Skin epidermis (tissue), 12 donors: ENCODE data around the gene SLC16A2.
"Not testable (repeated sequence)": the region's sequence is repeated elsewhere in the genome, so short reads cannot be mapped to it uniquely, and the experiment has no call there.

Experiments used
- H3K27ac ChIP-seq, 21 experiments: fragments of 200-600 bp; sonication (generic) in 11 of 21; one replicate each; pipeline ENCODE4 v1.5.0; 2020; ENCODE audit warnings: mild to moderate bottlenecking in 3 of 21, inconsistent platforms in 2 of 21, moderate library complexity in 2 of 21
- H3K4me3 ChIP-seq, 7 experiments: fragments of 200-600 bp; sonication (generic) in 2 of 7; one replicate each; pipeline ENCODE4 v1.5.0; 2020; ENCODE audit warnings: inconsistent platforms in 2 of 7, mild to moderate bottlenecking in 2 of 7, moderate library complexity in 1 of 7

SLC16A2 gene

GRCh38 chrX:74437530-74437929 is 16.2 kb downstream of the SLC16A2 start:
- no peak overlapping the region for H3K4me3 ChIP-seq

DNA sequence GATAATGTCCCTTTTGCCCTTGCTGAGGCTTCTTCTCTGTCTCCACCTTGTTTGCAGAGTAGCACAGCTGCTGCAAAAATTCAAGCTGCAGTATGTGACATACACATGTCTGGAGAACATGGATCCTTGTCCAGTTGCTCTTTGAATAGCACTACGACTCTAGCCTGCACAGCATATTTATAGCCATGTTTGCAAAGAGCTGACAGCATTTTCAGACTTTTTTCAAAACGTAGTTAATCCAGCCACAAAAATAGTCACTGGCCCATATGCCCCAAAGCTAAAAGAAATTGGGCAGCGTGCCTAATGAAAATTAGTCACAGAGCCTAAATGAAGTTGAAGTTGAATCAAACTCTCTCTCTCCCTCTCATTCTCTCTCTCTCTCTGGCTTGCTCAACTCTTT is 17.5 kb downstream of the SLC16A2 start:
- H3K4me3 ChIP-seq: no peak overlapping the region

More at GRCh38 chrX:74437530-74437929, 16.2 kb downstream of the SLC16A2 start:
- no peak overlapping the region for H3K27ac ChIP-seq

DNA sequence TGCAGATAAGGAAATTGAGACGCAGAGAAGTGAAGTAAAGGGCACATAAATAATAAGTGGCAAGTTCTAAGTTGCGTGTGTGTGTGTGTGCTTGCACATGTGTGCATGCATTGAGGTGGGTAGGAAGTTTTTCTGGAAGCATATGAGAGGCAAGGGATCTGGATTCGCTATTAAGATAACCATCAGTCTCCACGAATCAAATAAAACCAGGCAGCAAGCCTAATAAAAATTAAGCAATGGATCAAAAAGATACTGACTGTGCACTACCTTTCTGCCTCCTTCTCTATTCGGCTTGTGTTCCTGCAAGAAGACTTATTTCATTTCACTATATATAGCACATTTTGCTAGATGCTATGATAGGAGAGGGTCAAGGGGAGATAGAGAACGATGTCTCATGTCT is 23.8 kb downstream of the SLC16A2 start:
- no peak overlapping the region for H3K27ac ChIP-seq

More for the DNA sequence above, 17.5 kb downstream of the SLC16A2 start:
- no peak overlapping the region for H3K27ac ChIP-seq

GRCh38 chrX:74446876-74447275 is 25.6 kb downstream of the SLC16A2 start:
- no peak overlapping the region for H3K4me3 ChIP-seq
- no peak overlapping the region for H3K27ac ChIP-seq

More for the DNA sequence above, 23.8 kb downstream of the SLC16A2 start:
- no peak overlapping the region for H3K4me3 ChIP-seq

DNA sequence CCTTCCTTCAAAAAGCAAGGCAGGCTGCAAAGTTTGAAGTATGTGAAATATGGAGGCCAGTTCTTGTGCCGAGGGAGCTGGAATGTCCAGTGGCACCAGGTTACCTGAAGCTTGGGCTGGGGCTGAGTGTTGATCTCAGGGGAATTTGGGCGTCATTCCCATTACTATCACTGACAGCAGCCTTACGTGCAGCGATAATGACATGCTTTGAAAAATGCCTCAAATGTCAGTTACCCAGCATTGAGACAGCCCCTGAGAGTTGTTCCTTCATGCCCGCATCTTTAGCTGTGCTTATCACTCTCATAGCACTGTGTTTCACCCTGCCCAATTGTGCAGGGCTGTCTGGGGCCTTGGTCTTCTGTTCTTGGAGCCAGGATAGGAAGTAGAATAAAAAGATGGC is 27.4 kb downstream of the SLC16A2 start:
- Histone ChIP-seq H3K27ac (no peak overlapping the region), H3K4me3 (no peak overlapping the region)

- Histone ChIP-seq H3K4me3 (no peak overlapping the region), H3K27ac (no peak overlapping the region)
These were observed 28.1 kb downstream of the SLC16A2 start for GRCh38 chrX:74449322-74449936.

DNA sequence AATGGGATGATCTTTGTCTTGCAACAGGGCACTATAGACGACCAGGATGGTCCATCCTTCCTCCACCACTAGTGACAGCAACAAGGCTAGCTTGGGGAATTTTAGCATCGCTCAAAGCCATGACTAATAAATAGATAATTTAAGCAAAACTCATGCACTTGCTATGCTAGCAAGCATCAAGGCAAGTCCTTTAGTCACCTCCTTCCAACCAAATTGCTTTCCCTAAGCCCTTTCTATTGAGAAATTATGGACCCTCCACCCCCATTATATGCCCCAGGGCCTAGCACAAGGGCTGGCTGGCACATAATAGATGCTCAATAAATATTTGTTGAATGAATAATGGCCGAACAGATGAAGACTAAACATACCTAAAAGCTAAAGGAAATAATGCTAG is 28.6 kb downstream of the SLC16A2 start:
- no peak overlapping the region for H3K27ac ChIP-seq
- H3K4me3 ChIP-seq: no peak overlapping the region

DNA sequence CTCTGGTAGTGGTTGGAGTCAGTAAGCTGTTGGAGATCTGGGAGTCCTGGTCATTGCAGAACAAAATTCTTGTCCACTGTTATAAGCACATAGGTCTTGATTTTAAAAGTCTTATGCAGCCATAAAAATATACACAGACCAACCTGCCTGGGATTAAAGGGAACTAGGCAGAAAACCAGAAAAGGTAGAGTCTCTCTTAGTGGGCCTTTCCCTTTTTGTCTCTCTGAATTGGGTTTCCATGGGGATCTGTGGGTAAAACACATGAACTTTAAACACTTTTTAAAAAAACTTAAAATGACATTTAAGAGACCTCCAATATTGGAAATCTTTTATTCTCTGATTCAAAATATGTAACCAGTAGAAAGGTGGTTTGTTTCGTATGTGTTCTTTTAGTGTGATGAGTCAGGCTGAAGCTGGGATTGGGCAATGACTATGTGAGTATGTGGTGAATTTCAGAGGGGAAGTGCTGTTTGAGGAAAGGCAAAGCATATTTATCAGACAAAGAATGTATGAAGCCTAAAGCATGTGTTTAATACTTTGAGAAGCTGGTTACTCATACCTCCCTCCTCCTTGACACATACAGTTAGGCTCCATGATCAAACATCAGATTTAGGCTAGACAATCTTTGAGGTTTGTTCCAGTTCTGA is 29.6 kb downstream of the SLC16A2 start:
- H3K4me3 ChIP-seq: no peak overlapping the region
- H3K27ac ChIP-seq: peak overlapping the region in 1 of 21 experiments; percentile 14

DNA sequence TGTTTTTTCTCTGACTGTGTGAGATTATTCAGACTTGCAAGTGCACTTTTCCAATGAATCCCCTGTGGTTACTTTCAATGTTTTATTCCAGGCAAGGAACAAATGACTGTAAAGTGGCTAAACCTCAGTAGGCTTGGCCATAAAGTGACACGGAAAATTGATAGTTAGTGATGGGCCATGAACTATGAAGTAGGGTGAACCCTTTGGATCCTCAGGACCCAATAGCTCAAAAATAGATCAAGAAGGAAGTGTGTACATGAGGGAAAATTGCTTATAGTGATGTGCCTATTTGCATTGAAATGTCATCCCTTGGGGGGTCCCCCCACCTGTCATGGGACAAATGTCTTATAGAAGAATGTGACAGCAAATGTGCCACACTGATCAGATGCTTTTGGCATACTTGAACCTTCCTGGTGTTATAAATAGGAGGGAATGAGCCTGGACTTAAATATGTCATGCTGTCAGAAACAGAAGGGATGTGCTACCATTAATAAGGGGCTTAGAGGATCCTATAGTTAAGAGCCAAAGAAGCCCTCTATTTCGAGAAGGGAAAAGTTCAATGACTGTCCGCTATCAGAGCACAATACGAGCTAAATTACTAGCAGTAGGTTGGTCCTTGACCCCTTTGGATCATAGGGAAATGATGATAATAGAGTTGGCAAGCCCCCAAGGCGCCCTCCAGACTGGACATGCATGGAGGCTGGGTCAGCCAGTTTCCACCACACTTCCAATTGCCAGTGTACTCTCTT is 30.3 kb downstream of the SLC16A2 start:
- no peak overlapping the region for H3K4me3 ChIP-seq
- peak overlapping the region in 3 of 21 experiments; percentile 4 to 21 (median 20) for H3K27ac ChIP-seq

DNA sequence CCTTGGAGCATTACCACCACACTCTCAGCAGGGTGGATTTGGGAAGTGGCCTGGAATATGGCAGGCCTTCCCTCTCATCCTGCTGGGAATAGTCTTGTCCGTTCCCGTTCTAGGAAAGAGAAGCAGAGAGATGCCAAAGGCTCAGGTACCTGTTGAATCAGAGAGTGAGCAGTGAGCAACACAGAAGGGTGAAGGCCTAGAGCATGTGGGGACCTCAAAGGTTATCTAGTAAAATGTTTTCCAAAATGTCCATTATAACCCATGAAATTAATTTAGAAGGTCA is 30.8 kb downstream of the SLC16A2 start:
- H3K27ac ChIP-seq: peak overlapping the region in 2 of 21 experiments; percentile 4 to 20
- H3K4me3 ChIP-seq: no peak overlapping the region

GRCh38 chrX:74453178-74453577 is 31.9 kb downstream of the SLC16A2 start:
- no peak overlapping the region for H3K27ac ChIP-seq

GRCh38 chrX:74454233-74454632 is 32.9 kb downstream of the SLC16A2 start:
- H3K4me3 ChIP-seq, H3K27ac ChIP-seq: not testable (repeated sequence)

More at GRCh38 chrX:74453178-74453577, 31.9 kb downstream of the SLC16A2 start:
- H3K4me3 ChIP-seq: no peak overlapping the region

GRCh38 chrX:74458736-74459135 is 37.4 kb downstream of the SLC16A2 start:
- Histone ChIP-seq H3K4me3 (no peak overlapping the region), H3K27ac (no peak overlapping the region)

DNA sequence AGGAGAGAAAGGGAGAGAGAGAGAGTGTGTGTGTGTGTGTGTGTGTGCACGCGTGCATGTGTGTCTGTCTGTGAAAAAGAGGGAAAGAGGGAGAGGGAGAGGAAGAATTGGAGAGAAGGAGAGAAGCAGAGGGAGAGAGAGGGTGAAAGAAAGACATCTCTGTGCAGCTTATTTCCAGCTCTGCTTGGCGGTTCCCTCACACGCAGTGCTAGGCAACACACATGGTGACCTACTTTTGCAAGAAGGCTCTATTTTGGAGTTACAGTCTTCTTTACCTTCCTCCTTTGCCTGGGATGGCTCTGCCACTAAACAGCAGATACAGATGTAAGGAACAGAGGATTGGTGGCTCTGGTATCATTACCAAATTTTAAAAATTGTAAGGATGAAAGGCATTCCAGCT is 40.1 kb downstream of the SLC16A2 start:
- Histone ChIP-seq H3K4me3 (no peak overlapping the region), H3K27ac (no peak overlapping the region)

DNA sequence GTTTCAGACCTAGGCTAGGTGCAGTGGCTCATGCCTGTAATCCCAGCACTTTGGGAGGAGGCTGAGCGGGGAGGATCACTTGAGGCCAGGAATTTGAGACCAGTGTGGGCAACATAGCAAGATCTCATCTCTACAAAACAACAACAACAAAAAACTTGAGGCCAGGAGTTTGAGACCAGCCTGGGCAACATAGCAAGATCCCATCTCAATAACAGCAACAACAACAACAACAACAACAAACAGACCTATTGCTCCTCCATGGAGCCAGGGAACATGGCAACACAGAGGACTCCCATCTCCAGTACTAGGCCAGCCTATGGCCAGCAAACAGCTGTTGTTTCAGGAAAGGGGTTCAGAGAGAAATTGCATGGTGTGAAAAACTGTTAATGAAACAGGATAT is 43.4 kb downstream of the SLC16A2 start:
- Histone ChIP-seq H3K27ac (no peak overlapping the region), H3K4me3 (no peak overlapping the region)

GRCh38 chrX:74465424-74465823 is 44.1 kb downstream of the SLC16A2 start:
- no peak overlapping the region for H3K27ac ChIP-seq

GRCh38 chrX:74467656-74468055 is 46.4 kb downstream of the SLC16A2 start:
- Histone ChIP-seq H3K27ac (no peak overlapping the region), H3K4me3 (no peak overlapping the region)

More at GRCh38 chrX:74465424-74465823, 44.1 kb downstream of the SLC16A2 start:
- no peak overlapping the region for H3K4me3 ChIP-seq

- not testable (repeated sequence) for H3K4me3 ChIP-seq, H3K27ac ChIP-seq
These were observed 51.8 kb downstream of the SLC16A2 start for GRCh38 chrX:74473116-74473515.

DNA sequence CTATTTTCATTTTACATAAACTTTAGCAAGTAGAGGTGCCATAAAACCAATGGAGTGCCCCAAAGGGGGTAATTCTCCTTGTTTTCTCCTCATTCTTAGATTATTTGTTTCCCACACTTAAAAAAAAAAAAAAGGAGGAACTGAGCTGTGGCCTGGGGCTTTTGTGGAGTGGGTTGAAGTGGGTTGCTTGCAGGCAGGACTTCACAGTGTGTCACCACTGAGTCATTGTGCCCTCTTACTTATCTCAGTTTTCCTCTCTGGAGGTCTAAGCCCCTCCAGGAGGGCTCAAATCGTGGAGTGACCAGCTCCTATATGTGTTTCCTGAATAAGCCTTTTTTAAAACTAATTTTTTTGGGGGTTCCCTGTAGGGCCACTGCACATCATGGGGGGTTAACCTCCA is 69.0 kb downstream of the SLC16A2 start:
- no peak overlapping the region for H3K4me3 ChIP-seq
- H3K27ac ChIP-seq: no peak overlapping the region

GRCh38 chrX:74492720-74493201 is 71.5 kb downstream of the SLC16A2 start:
- no peak overlapping the region for H3K4me3 ChIP-seq
- H3K27ac ChIP-seq: no peak overlapping the region

GRCh38 chrX:74493806-74494205 is 72.5 kb downstream of the SLC16A2 start:
- H3K27ac ChIP-seq: no peak overlapping the region
- no peak overlapping the region for H3K4me3 ChIP-seq
